ENCODE data around the gene MACF1. TPM values are rescaled to one million over a fixed set of nuclear protein-coding genes. Genes with fewer than 3 reads are reported as not detected.

The MACF1 gene
- polyA plus RNA-seq, 1 of the 3 experiments (the other 2 are of a cell fraction) = 37.6 TPM

GRCh38 chr1:39358491-39358890 is 154.0 kb downstream of the MACF1 start:
- Histone ChIP-seq H3K4me2 (no peak overlapping the region), H3K79me2 (ENCODE audit: insufficient read depth) (peaks cover 7% of the 10 kb centered on the region; the same call in 1 of the 2 replicates), H3K4me1 (ENCODE audit: control insufficient read depth in 1 of 2, insufficient read depth in 2 of 2, low read depth in 1 of 2, low read length in 1 of 2) (no peaks in the 10 kb centered on the region; a peak in 1 of 4 replicates), H2AFZ (ENCODE audit: low read depth) (no peak overlapping the region), H3K4me3 (ENCODE audit: low read depth in 2 of 2, low read length in 1 of 2) (no peak overlapping the region), H3F3A (replicated peaks; ENCODE audit: insufficient read depth) (peaks cover 9% of the 10 kb centered on the region), H3K9me3 (no peaks in the 10 kb centered on the region), H3K36me3 (replicated peaks in 1 of 2; ENCODE audit: control insufficient read depth in 1 of 2, insufficient read depth in 2 of 2, low read length in 1 of 2) (peaks cover 67 to 82% of the 10 kb centered on the region in 2 experiments), H3K27ac (ENCODE audit: low read depth in 2 of 2, low read length in 1 of 2) (no peak overlapping the region), H3K9ac (no peak overlapping the region), H3K27me3 (ENCODE audit: insufficient read depth) (no peaks in the 10 kb centered on the region), H3K9me2 (no peaks in the 10 kb centered on the region), H4K20me1 (ENCODE audit: insufficient read depth) (no peaks in the 10 kb centered on the region)
- ChIA-PET POLR2A (no interaction called here), CTCF (interaction anchor here (0.8 to 1.9 kb wide), 5 partner anchors 18 to 256 kb away, joined by 3 to 4 read pairs (median 3); no protein-coding TSS in a partner anchor)
- no peak for DNase-seq
- WGBS (ENCODE audit: low lambda C conversion rate) = 46% methylated on average over 2 of the region's 2 CpGs
- TF ChIP-seq ZBTB33 (IDR thresholded peaks at IDR 0.05; ENCODE audit: borderline replicate concordance, low read depth) (no peak), TAF1 (IDR thresholded peaks at IDR 0.05; ENCODE audit: borderline replicate concordance, low read depth, low read length) (no peak), GABPA (IDR thresholded peaks at IDR 0.05; ENCODE audit: low read depth) (no peak), TCF12 (IDR thresholded peaks at IDR 0.05) (no peak)
- TF ChIP-seq, protein P1, sequence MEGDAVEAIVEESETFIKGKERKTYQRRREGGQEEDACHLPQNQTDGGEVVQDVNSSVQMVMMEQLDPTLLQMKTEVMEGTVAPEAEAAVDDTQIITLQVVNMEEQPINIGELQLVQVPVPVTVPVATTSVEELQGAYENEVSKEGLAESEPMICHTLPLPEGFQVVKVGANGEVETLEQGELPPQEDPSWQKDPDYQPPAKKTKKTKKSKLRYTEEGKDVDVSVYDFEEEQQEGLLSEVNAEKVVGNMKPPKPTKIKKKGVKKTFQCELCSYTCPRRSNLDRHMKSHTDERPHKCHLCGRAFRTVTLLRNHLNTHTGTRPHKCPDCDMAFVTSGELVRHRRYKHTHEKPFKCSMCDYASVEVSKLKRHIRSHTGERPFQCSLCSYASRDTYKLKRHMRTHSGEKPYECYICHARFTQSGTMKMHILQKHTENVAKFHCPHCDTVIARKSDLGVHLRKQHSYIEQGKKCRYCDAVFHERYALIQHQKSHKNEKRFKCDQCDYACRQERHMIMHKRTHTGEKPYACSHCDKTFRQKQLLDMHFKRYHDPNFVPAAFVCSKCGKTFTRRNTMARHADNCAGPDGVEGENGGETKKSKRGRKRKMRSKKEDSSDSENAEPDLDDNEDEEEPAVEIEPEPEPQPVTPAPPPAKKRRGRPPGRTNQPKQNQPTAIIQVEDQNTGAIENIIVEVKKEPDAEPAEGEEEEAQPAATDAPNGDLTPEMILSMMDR (IDR thresholded peaks at IDR 0.05) = no peak
- TF ChIP-seq, protein P2, sequence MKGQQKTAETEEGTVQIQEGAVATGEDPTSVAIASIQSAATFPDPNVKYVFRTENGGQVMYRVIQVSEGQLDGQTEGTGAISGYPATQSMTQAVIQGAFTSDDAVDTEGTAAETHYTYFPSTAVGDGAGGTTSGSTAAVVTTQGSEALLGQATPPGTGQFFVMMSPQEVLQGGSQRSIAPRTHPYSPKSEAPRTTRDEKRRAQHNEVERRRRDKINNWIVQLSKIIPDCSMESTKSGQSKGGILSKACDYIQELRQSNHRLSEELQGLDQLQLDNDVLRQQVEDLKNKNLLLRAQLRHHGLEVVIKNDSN (IDR thresholded peaks at IDR 0.05; ENCODE audit: borderline replicate concordance, low read depth) = no peak

DNA sequence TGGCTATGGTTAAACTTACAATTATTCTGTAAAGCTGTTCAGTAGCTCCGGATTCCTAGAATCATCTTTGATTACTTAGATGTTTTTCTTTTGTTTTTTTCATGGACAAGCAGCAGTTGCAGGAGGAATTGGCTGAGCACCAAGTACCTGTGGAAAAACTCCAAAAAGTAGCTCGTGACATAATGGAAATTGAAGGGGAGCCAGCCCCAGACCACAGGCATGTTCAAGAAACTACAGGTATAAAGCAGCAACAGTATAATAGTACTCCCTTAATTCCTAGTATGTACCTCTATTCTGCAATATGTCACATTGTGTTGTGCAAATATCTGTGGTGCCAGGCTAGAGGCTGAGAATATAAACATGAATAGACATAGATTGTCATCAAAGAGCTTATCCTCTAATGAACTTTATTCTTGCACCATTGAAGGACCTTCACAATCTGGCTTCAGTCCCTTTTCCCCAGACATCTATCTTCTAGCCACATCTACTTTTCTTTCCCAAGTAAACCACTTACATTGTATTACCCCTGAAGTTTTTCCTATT is 154.6 kb downstream of the MACF1 start:
- 85% methylated on average over 2 of the region's 2 CpGs for WGBS (ENCODE audit: low lambda C conversion rate)
- no peak for DNase-seq
- Histone ChIP-seq H3F3A (replicated peaks; ENCODE audit: insufficient read depth) (peaks cover 15% of the 10 kb centered on the region), H3K27me3 (ENCODE audit: insufficient read depth) (no peaks in the 10 kb centered on the region), H3K4me3 (ENCODE audit: low read depth in 2 of 2, low read length in 1 of 2) (no peak overlapping the region), H3K79me2 (ENCODE audit: insufficient read depth) (peaks cover 10% of the 10 kb centered on the region; the same call in 1 of the 2 replicates), H3K27ac (ENCODE audit: low read depth in 2 of 2, low read length in 1 of 2) (no peak overlapping the region), H3K36me3 (replicated peaks in 1 of 2; ENCODE audit: control insufficient read depth in 1 of 2, insufficient read depth in 2 of 2, low read length in 1 of 2) (peaks cover 65 to 78% of the 10 kb centered on the region in 2 experiments), H3K9me2 (no peaks in the 10 kb centered on the region), H3K4me2 (no peak overlapping the region), H3K9ac (no peak overlapping the region), H3K4me1 (ENCODE audit: control insufficient read depth in 1 of 2, insufficient read depth in 2 of 2, low read depth in 1 of 2, low read length in 1 of 2) (no peaks in the 10 kb centered on the region; a peak in 1 of 4 replicates), H3K9me3 (no peaks in the 10 kb centered on the region), H4K20me1 (ENCODE audit: insufficient read depth) (no peaks in the 10 kb centered on the region), H2AFZ (ENCODE audit: low read depth) (no peak overlapping the region)
- TF ChIP-seq, protein P3, sequence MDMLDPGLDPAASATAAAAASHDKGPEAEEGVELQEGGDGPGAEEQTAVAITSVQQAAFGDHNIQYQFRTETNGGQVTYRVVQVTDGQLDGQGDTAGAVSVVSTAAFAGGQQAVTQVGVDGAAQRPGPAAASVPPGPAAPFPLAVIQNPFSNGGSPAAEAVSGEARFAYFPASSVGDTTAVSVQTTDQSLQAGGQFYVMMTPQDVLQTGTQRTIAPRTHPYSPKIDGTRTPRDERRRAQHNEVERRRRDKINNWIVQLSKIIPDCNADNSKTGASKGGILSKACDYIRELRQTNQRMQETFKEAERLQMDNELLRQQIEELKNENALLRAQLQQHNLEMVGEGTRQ (IDR thresholded peaks at IDR 0.05; ENCODE audit: borderline replicate concordance, low read depth, low read length) = no peak
- TF ChIP-seq EZH2phosphoT487 (IDR thresholded peaks at IDR 0.05; ENCODE audit: borderline replicate concordance, low read depth) = no peak
- POLR2A ChIA-PET = no interaction called here
- CTCF ChIA-PET = interaction anchor here (0.8 to 1.1 kb wide), 6 partner anchors 17 to 257 kb away, joined by 3 to 4 read pairs (median 3); no protein-coding TSS in a partner anchor

All from SK-N-SH (cell line).